Mesenchymal stem cell (in vitro differentiated cells and primary cell): Measurements from ENCODE around the gene MRPL4.
A peak's percentile ranks its signal among the peaks of the same experiment; 100 is the strongest.

ENCODE experiments used
- DNase-seq: peaks from one replicate; pipeline ENCODE4 v3.0.0-alpha.2; 2013
- H2AFZ ChIP-seq: one replicate; pipeline ENCODE4 v1.6.1; 2013; ENCODE audit warnings: low read depth, mild to moderate bottlenecking, control low read depth, inconsistent platforms, low read length, moderate library complexity
- H2AK5ac ChIP-seq: 2 replicates; pipeline ENCODE4 v1.6.1; 2013; ENCODE audit warnings: low read length, moderate library complexity, mild to moderate bottlenecking, inconsistent platforms; ENCODE audit not compliant: severe bottlenecking
- H2BK120ac ChIP-seq: one replicate; pipeline ENCODE4 v1.6.1; 2013; ENCODE audit warnings: low read depth, mild to moderate bottlenecking, inconsistent platforms, low read length, moderate library complexity
- H2BK12ac ChIP-seq, 2 experiments: one replicate each; pipeline ENCODE4 v1.6.1; 2013; ENCODE audit warnings: inconsistent platforms in 2 of 2, low read length in 2 of 2, mild to moderate bottlenecking in 2 of 2, moderate library complexity in 2 of 2, control low read depth in 1 of 2
- H2BK15ac ChIP-seq: one replicate; pipeline ENCODE4 v1.6.1; 2013; ENCODE audit warnings: mild to moderate bottlenecking, low read depth, inconsistent platforms; ENCODE audit not compliant: poor library complexity, severe bottlenecking
- H2BK5ac ChIP-seq: 2 replicates; pipeline ENCODE4 v1.6.1; 2013; ENCODE audit warnings: low read depth, mild to moderate bottlenecking, low read length, control low read depth, inconsistent platforms; ENCODE audit not compliant: poor library complexity, severe bottlenecking
- H3K14ac ChIP-seq, 2 experiments: one replicate each; pipeline ENCODE4 v1.6.1; 2013; ENCODE audit warnings: inconsistent platforms in 2 of 2, low read length in 2 of 2, control low read depth in 1 of 2, mild to moderate bottlenecking in 1 of 2, moderate library complexity in 1 of 2
- H3K18ac ChIP-seq, 2 experiments: one replicate each; pipeline ENCODE4 v1.6.1; 2013; ENCODE audit warnings: inconsistent platforms in 2 of 2, low read length in 2 of 2, control low read depth in 1 of 2, low read depth in 1 of 2, mild to moderate bottlenecking in 1 of 2
- H3K23ac ChIP-seq, 2 experiments: one replicate each; pipeline ENCODE4 v1.6.1; 2013; ENCODE audit warnings: inconsistent platforms in 2 of 2, low read length in 2 of 2, mild to moderate bottlenecking in 2 of 2, moderate library complexity in 2 of 2, control low read depth in 1 of 2
- H3K27ac ChIP-seq: 2 replicates; pipeline ENCODE4 v1.5.1; 2013; ENCODE audit warnings: mild to moderate bottlenecking, moderate library complexity, low read length, control low read depth, inconsistent platforms; ENCODE audit not compliant: poor library complexity, severe bottlenecking
- H3K27me3 ChIP-seq, 2 experiments: 2 replicates each; pipeline versions ENCODE4 v1.6.1 to v1.7.0; 2013; ENCODE audit warnings: low read length in 2 of 2, mild to moderate bottlenecking in 2 of 2, moderate library complexity in 2 of 2, control low read depth in 1 of 2, inconsistent platforms in 1 of 2; ENCODE audit not compliant: control insufficient read depth in 1 of 2, insufficient read depth in 1 of 2
- H3K36me3 ChIP-seq, 2 experiments: 2 replicates each; pipeline versions ENCODE4 v1.6.1 to v1.7.0; 2013; ENCODE audit warnings: low read length in 2 of 2, control low read depth in 1 of 2, inconsistent platforms in 1 of 2, low read depth in 1 of 2, mild to moderate bottlenecking in 1 of 2; ENCODE audit not compliant: insufficient read depth in 2 of 2, control insufficient read depth in 1 of 2
- H3K4ac ChIP-seq, 2 experiments: one replicate each; pipeline ENCODE4 v1.6.1; 2013; ENCODE audit warnings: inconsistent platforms in 2 of 2, low read length in 2 of 2, mild to moderate bottlenecking in 2 of 2, moderate library complexity in 2 of 2, control low read depth in 1 of 2, low read depth in 1 of 2
- H3K4me1 ChIP-seq: 2 replicates; pipeline ENCODE4 v1.6.1; 2013; ENCODE audit warnings: low read depth, low read length, control low read depth; ENCODE audit not compliant: control insufficient read depth, insufficient read depth
- H3K4me2 ChIP-seq: 2 replicates; pipeline ENCODE4 v1.6.1; 2013; ENCODE audit warnings: low read length, mild to moderate bottlenecking, inconsistent platforms; ENCODE audit not compliant: poor library complexity, severe bottlenecking
- H3K4me3 ChIP-seq, 2 experiments: 2 replicates each; pipeline versions ENCODE4 v1.5.1 to v1.7.0; 2013; ENCODE audit warnings: low read length in 2 of 2, mild to moderate bottlenecking in 2 of 2, control low read depth in 1 of 2, low read depth in 1 of 2; ENCODE audit not compliant: insufficient read depth in 1 of 2
- H3K79me1 ChIP-seq: replicated peaks from 2 replicates; pipeline ENCODE4 v1.6.1; 2013; ENCODE audit warnings: mild to moderate bottlenecking, control low read depth, low read length, inconsistent platforms; ENCODE audit not compliant: poor library complexity, severe bottlenecking
- H3K9ac ChIP-seq: 2 replicates; pipeline ENCODE4 v1.7.0; 2013; ENCODE audit warnings: mild to moderate bottlenecking, low read length, moderate library complexity
- H3K9me3 ChIP-seq: 2 replicates; pipeline ENCODE4 v1.7.0; 2013; ENCODE audit warnings: mild to moderate bottlenecking, low read length; ENCODE audit not compliant: control insufficient read depth
- H4K8ac ChIP-seq: one replicate; pipeline ENCODE4 v1.6.1; 2013; ENCODE audit warnings: inconsistent platforms, mild to moderate bottlenecking, low read length, moderate library complexity
- H4K91ac ChIP-seq: one replicate; pipeline ENCODE4 v1.6.1; 2013; ENCODE audit warnings: mild to moderate bottlenecking, low read length, inconsistent platforms
- WGBS: methylation state at CpG from one replicate; pipeline ENCODE4 v1.1.7; 2013; ENCODE audit warnings: mixed read lengths; 5-methylcytosine and 5-hydroxymethylcytosine counted together

The MRPL4 gene

DNA sequence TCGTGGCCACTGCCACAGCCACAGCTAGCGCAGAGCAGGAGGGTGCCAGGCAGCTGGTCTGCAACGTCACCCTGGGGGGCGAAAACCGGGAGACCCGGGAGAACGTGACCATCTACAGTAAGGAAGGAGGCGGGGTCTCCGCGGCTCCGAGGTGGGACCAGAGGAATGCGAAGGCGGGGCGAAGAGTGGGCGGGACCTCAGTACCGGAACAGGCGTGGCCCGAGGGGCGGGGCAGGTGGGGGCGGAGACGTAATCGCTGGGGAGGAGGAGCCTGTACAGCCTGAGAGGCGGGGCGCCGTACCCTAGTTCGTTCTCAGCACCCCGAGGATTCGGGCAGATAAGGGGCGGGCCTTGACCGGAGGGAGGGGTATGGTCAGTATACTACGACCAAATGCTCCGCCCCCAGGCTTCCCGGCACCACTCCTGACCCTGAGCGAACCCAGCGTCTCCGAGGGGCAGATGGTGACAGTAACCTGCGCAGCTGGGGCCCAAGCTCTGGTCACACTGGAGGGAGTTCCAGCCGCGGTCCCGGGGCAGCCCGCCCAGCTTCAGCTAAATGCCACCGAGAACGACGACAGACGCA is 40.3 kb downstream of the MRPL4 start:
- H2AFZ ChIP-seq = no peak overlapping the region
- peaks cover 9% of the 10 kb centered on the region for H3K9me3 ChIP-seq
- H3K4ac ChIP-seq = no peak overlapping the region
- H3K4me2 ChIP-seq = peak overlapping the region; percentile 78
- peak overlapping the region; percentile 52 for H2BK15ac ChIP-seq
- WGBS = 1% methylated on average over 41 of the region's 45 CpGs
- no peak overlapping the region for H4K91ac ChIP-seq
- peaks cover 65% of the 10 kb centered on the region for H3K4me1 ChIP-seq
- H3K27ac ChIP-seq = no peak overlapping the region
- no peaks in the 10 kb centered on the region for H3K79me1 ChIP-seq
- H4K8ac ChIP-seq = peak overlapping the region; percentile 39
- H3K4me3 ChIP-seq = no peak overlapping the region
- no peak overlapping the region for H2BK12ac ChIP-seq
- peak; percentile 76 for DNase-seq
- no peak overlapping the region for H2AK5ac ChIP-seq
- no peak overlapping the region for H3K23ac ChIP-seq
- H3K18ac ChIP-seq = peak overlapping the region in 1 of 2 experiments; percentile 24
- peaks cover 93 to 94% of the 10 kb centered on the region in 2 experiments for H3K27me3 ChIP-seq
- H3K36me3 ChIP-seq = peaks cover 0 to 3% of the 10 kb centered on the region in 2 experiments
- no peak overlapping the region for H3K9ac ChIP-seq
- no peak overlapping the region for H2BK5ac ChIP-seq
- no peak overlapping the region for H3K14ac ChIP-seq
- H2BK120ac ChIP-seq = no peak overlapping the region

DNA sequence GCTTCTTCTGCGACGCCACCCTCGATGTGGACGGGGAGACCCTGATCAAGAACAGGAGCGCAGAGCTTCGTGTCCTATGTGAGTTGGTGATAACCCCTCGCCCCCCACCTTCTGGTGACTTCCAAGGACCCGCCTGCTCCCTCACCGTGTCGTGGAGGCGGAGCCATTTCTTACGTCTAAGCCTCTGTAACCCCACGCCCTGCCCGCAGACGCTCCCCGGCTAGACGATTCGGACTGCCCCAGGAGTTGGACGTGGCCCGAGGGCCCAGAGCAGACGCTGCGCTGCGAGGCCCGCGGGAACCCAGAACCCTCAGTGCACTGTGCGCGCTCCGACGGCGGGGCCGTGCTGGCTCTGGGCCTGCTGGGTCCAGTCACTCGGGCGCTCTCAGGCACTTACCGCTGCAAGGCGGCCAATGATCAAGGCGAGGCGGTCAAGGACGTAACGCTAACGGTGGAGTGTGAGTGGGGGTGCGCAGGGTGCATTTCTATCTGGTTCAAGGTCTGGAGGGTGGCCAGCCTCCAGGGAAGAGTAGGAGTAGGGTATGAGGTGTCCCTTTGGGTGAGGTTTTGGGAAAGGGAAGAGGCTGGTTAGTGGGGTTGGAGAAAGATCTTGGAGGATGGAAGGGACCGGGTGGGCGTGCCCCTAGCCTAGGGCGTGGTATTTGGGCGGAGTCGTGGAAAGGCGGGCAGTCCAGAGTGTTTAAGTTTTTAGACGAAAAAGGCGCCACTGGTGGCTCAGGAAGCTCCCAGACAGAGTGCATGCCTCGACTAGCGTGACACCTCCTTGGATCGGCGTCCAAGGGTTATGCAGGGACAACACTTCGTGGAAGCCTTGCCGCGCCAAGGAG is 41.0 kb downstream of the MRPL4 start:
- Histone ChIP-seq H2BK12ac (no peak overlapping the region), H3K79me1 (no peaks in the 10 kb centered on the region)
- 35% methylated on average over 56 of the region's 56 CpGs for WGBS

GRCh38 chr19:10293637-10294367 is 41.8 kb downstream of the MRPL4 start:
- no peak overlapping the region for H2AK5ac ChIP-seq
- no peak overlapping the region for H3K18ac ChIP-seq
- peak overlapping the region in 1 of 2 experiments; percentile 15 for H3K4me3 ChIP-seq
- no peak overlapping the region for H3K9ac ChIP-seq
- no peak overlapping the region for H3K27ac ChIP-seq
- H2BK5ac ChIP-seq = no peak overlapping the region
- H3K4ac ChIP-seq = no peak overlapping the region
- H2BK15ac ChIP-seq = no peak overlapping the region
- H2BK120ac ChIP-seq = no peak overlapping the region
- H3K4me1 ChIP-seq = peaks cover 57% of the 10 kb centered on the region
- H3K23ac ChIP-seq = peak overlapping the region in 1 of 2 experiments; percentile 73
- H3K27me3 ChIP-seq = peaks cover 78 to 79% of the 10 kb centered on the region in 2 experiments
- no peaks in the 10 kb centered on the region for H3K79me1 ChIP-seq
- peaks cover 0 to 3% of the 10 kb centered on the region in 2 experiments for H3K36me3 ChIP-seq
- H2BK12ac ChIP-seq = no peak overlapping the region
- no peak overlapping the region for H4K91ac ChIP-seq
- H3K9me3 ChIP-seq = peaks cover 7% of the 10 kb centered on the region
- whole genome bisulfite sequencing = 65% methylated on average over 49 of the region's 49 CpGs
- no peak overlapping the region for H2AFZ ChIP-seq
- DNase-seq = no peak
- H3K14ac ChIP-seq = no peak overlapping the region
- H3K4me2 ChIP-seq = no peak overlapping the region
- no peak overlapping the region for H4K8ac ChIP-seq

More for the DNA sequence above, 41.0 kb downstream of the MRPL4 start:
- Histone ChIP-seq H2BK5ac (no peak overlapping the region), H2BK120ac (no peak overlapping the region), H3K4ac (no peak overlapping the region), H2BK15ac (no peak overlapping the region), H3K18ac (no peak overlapping the region), H2AK5ac (no peak overlapping the region), H3K36me3 (peaks cover 0 to 3% of the 10 kb centered on the region in 2 experiments), H3K4me2 (peak overlapping the region; percentile 8), H3K14ac (no peak overlapping the region), H3K9ac (no peak overlapping the region), H3K9me3 (peaks cover 9% of the 10 kb centered on the region), H3K27me3 (peaks cover 86% of the 10 kb centered on the region in 2 experiments), H3K4me3 (no peak overlapping the region), H3K27ac (no peak overlapping the region), H3K4me1 (peaks cover 60% of the 10 kb centered on the region), H4K91ac (no peak overlapping the region), H3K23ac (no peak overlapping the region), H2AFZ (no peak overlapping the region), H4K8ac (no peak overlapping the region)
- no peak for DNase-seq

DNA sequence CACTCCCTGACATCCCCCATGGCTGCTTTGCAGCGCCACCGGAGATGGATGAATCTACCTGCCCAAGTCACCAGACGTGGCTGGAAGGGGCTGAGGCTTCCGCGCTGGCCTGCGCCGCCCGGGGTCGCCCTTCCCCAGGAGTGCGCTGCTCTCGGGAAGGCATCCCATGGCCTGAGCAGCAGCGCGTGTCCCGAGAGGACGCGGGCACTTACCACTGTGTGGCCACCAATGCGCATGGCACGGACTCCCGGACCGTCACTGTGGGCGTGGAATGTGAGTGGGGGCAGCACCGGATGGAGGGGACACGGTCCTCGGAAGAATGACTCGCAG is 42.3 kb downstream of the MRPL4 start:
- Histone ChIP-seq H3K4me2 (no peak overlapping the region), H2BK120ac (no peak overlapping the region), H3K9ac (no peak overlapping the region), H2BK15ac (no peak overlapping the region), H3K14ac (no peak overlapping the region), H3K9me3 (peaks cover 4% of the 10 kb centered on the region), H4K91ac (no peak overlapping the region), H2AFZ (no peak overlapping the region), H3K23ac (peak overlapping the region in 1 of 2 experiments; percentile 73), H3K36me3 (peaks cover 0 to 3% of the 10 kb centered on the region in 2 experiments), H3K4me1 (peaks cover 52% of the 10 kb centered on the region), H2BK5ac (no peak overlapping the region), H2AK5ac (no peak overlapping the region), H4K8ac (no peak overlapping the region), H3K4ac (no peak overlapping the region), H3K4me3 (no peak overlapping the region), H3K27me3 (peaks cover 73 to 79% of the 10 kb centered on the region in 2 experiments), H3K27ac (no peak overlapping the region), H2BK12ac (no peak overlapping the region), H3K18ac (no peak overlapping the region), H3K79me1 (no peaks in the 10 kb centered on the region)
- no peak for DNase-seq
- 42% methylated on average over 25 of the region's 25 CpGs for WGBS
